HG02938 (cell line): ENCODE results near the gene SNRNP25.
"Not testable (repeated sequence)": the region's sequence is repeated elsewhere in the genome, so short reads cannot be mapped to it uniquely, and the experiment has no call there.

ENCODE experiments used
- ATAC-seq: cut with Tn5 transposase; IDR thresholded peaks from one replicate; pipeline ENCODE4 v1.9.1; 2021; ENCODE audit warnings: mild to moderate bottlenecking, moderate library complexity; ENCODE audit not compliant: unreplicated experiment

SNRNP25 gene

GRCh38 chr16:41439-42068, 12.1 kb upstream of the SNRNP25 start:
- ATAC-seq: no peak

DNA sequence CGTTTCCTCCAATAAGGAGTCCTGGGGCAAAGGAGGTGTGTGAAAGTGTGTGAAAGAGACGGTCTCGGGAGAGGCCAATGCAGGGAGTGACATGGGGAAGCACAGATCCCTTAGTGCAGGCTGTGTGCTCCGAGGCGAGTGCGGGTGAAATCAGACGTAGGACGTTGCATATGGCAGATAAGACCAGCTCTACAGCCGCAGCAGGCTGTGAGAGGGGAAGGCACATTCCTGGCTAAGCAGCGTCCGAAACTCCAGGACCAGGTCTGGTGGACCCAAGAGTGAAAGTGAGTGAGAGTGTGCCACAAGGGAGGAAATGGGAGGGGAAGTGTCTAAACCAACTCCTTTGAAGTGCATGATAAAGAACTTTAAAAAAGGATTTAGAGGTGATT, 11.6 kb upstream of the SNRNP25 start:
- no peak for ATAC-seq

DNA sequence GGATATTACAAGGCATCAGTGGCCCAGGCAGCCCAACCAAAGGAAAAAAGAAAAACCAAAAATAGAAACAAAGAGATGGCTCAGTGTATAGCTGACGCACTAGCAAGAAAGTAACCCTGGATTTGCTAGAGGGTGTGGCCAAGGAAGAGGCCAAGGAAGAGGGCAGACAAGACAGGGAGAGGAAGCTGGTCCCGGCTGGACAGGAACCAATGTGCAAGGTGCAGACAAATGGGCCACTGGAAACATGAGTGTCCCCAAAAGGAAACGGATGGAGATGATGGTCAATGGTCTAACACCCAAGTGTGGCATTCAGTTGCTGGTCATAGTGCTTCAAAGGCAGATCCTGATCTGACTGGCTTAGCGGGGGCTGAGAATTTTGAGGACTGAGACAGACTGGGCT, 10.9 kb upstream of the SNRNP25 start:
- ATAC-seq: no peak

DNA sequence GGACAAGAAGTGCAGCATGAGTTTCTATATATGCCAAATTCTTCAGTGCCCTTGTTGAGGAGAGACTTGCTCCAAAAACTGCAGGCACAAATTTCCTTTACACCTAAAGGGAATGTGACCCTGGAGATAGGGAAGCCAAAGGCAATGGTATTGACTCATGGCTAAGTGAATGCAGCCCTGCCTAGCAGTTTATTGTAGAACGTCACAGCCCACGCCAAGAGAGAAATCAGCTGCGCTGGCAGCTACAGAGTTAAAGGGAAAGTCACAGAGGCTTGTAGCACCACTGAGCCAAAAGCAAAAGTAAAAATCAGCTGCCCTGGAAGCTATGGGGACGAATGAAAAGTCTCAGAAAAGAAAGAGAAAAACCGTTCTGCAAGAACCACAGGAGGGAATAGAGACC, 10.3 kb upstream of the SNRNP25 start:
- ATAC-seq: no peak

- ATAC-seq: no peak
Measured at GRCh38 chr16:44655-45054, 9.0 kb upstream of the SNRNP25 start.

GRCh38 chr16:45454-45853, 8.2 kb upstream of the SNRNP25 start:
- ATAC-seq: no peak

DNA sequence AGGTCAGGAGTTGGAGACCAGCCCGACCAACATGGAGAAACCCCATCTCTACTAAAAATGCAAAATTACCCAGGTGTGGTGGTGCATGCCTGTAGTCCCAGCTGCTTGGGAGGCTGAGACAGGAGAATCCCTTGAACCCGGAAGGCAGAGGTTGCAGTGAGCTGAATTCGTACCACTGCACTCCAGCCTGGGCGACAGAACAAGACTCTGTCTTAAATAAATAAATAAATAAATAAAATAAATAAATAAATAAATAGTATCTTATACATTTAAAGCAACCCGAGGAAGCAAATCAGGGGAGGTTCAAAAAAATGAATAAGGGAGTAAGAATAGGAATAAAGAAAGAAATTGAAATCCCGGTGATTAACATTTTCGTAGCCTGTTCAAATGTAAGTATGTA, 7.1 kb upstream of the SNRNP25 start:
- not testable (repeated sequence) for ATAC-seq

DNA sequence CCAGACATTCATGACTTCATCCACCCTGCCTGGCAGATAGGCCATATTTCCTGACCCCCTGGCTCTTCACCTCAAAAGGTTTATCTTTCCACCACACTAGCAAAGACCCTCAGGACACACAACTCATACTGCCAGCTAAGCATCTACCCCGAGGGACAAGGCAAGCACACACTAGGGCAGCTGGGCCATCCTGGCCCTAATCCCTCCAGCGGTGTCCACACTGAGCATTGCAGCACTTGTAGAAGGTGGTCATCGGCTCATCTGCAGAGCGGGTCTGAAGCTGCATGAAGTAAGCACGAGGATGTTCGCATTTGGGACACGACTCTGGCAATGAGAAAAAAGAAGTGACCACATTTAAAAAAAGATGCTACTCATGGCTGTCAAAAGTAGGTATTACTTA, 6.4 kb upstream of the SNRNP25 start:
- ATAC-seq: no peak

DNA sequence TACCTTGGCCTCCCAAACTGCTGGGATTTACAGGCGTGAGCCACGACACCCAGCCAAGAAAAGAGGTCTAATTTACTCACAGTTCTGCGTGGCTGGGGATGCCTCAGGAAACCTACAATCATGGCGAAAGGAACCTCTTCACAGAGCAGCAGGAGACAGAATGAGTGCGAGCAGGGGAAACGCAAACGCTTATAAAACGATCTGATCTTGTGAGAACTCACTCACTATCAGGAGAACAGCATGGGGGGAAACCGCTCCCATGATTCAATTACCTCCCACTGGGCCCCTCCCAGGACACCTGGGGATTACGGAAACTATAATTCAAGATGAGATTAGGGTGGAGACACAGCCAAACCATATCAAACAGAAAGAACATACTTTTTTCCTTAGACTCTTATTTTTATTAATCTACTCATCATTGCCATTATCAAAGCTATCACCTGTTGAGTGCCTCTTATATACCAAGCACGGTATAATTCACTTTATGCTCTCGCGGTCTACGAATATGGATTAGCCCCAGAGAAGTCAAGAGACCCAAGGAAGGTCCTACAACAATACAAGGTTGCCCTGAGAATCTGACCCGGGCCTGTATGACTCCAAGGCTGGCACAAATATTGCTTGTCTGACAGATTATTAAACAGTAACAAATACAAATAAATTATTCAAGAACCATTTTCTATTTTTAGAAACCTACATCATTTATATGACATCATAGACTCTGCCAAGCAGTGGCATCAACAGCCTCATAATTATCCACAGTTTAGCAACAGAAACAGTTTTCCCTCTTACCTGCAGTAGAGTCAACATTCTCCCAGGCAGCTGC, 2.6 kb upstream of the SNRNP25 start:
- ATAC-seq: no peak

GRCh38 chr16:54237-54581, 581 bp downstream of the SNRNP25 start:
- no peak for ATAC-seq

- ATAC-seq: no peak
Measured at GRCh38 chr16:55571-56136, 2.0 kb downstream of the SNRNP25 start.

- ATAC-seq: no peak
Measured at GRCh38 chr16:56231-56927, 2.8 kb downstream of the SNRNP25 start.

- ATAC-seq: no peak
Measured at GRCh38 chr16:57711-58110, 4.1 kb downstream of the SNRNP25 start.

DNA sequence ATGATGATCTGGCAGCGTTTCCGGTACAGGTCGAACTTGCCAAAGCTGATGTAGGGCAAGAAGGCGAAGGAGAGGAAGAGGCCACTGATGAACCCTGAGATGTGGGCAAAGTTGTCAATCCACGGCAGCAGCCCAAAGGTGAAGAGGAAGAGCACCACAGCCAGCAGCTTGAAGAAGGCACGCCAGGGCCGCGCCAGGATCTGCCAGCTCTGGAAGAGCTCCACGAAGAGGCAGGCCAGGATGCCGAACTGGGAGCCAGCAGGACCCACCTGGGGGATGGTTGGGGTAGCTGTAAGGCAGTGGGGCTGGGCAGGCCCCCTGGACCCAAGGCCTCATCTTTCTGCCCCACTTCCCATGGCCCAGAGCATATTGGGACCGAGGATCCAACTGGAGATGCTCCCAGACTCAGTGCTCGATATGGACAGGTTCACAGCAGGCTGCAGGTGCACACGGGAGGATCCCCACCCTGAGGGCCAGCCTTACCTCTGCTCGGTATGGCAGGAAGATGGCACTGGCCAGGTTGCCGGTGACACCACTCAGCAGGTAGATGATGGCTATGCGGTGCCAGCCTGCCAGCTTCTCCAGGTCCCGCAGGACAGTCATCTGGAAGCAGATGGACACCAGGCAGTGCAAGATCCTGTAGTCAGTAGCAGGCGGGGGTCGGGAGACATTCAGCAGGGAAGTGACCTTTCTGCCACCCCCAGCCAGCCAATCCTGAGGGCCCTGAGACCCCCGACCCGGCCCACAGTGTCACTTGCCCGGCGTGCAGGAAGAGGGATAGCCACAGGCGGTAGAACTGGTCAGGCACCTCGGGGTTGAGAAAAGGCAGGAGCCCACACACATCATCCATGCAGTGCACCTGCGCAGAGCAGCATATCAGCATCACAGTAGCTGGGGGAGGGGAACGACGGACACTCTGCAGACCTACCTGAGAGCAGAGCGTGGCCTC, 5.1 kb downstream of the SNRNP25 start:
- no peak for ATAC-seq

- no peak for ATAC-seq
Measured at GRCh38 chr16:59440-60059, 5.9 kb downstream of the SNRNP25 start.

DNA sequence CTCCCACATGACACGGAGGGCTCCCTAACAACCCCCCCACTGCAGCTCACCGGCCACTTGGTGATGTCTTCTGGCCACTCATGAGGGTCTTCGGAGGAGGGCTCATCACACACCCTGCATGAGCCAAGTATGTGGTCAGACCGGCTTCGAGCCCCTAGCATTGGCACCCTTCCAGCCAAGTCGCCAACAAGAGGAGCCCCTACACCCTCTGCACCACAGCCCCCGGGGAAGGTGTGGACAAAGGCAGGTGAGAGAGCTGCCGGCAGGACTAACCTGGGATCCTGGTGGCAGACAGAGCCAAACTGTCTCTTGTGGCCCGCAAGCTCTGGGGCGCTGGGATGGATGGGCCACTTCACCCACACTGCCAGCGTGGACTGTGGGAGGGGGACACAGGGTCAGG, 6.5 kb downstream of the SNRNP25 start:
- ATAC-seq: no peak

DNA sequence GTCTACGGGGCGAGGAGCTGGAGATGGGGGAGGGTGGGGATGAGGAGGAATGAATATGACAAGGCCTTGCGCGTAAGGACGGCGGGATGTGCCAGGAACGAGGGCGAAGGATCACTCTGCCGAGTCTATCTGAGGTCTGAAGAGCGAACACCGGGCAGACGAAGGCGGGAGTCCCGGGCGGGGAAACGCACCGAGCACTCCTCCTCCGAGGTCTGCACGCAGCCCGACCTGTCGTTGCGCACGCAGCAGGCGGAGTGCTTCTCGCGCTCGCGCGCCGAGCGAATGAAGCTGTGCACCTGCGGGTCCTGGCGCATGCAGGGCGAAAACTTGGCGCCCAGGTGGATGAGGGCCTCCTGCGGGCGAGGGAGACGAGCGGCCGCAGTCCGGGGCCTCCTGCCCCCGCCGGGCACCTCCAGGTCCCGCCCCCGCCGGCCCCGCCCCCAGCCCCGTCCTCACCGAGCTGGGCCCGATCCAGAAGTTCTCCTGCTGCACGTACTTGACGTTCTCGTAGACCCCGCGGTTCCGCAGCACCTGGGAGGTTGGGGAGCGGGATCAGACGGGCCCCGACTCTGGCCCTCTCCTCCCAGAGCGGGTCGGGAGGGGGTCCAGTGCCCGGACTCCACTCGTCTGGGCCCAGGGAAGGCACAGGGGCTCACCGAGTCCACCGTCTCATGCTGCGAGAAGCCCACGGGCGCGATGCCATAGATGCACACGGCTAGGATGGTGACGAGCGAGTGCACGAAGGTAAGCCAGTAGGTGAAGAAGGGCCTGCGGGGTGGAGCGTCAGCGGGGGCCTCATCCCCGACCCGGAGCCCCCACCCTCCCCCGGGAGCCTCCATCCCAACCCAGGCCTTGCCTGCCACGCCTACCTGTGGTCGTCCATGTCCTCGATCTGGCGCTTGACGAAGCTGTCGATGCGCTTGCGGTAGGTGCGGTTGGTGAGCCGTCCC, 7.6 kb downstream of the SNRNP25 start:
- no peak for ATAC-seq

DNA sequence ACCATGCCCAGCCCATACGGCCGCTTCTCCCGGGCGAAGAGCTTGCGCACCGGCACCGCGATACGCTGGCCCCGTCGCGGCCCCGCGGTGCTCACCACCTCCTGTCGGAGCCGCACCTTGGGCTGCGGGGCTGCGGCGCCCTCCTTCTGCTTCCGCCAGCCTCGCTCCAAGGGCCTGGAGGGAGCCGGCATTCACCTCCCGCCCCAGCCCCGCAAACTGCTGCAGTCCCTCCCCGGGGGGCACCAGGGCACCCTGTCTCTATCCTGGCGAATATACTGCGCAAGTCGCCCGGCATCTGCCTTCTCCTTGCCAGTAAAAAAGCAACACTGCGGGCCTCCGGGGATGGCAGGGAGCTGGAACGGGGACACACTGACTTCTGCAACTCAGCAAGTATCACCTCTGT, 8.3 kb downstream of the SNRNP25 start:
- no peak for ATAC-seq

DNA sequence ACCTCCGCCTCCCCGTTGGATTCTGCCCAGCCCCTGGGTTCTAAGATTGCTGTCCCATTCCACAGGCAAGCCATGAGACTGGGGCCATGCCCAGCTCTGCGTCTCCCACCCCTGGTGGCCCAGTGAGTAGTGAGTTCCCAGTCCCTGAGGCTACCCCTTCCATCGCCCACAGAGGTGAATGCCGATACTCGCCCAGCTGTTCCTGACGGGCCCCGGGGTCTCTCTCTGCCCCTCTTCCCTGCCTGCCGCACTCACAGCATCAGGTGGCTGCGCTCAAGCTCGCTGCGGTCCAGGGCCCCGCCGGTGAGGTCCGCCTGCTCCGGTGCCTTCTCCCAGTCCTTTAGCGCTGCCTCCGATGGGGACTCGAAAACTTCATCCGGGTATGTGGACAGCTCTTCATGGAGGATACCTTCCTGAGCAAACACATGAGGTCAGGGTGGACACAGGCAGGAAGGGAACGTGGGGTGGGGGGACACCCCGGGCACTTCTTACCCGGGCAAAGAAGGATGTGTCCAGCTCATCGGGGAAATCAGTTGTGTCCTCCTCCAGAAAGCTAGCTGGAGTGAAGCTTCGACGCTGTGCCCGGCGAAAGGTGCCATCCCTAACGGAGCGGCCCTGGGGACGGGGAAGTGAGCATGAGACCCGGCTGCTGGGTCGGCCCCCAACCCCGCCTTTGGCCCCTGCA, 8.8 kb downstream of the SNRNP25 start:
- no peak for ATAC-seq
